Spleen (tissue), 7 donors: ENCODE data around the gene TPD52L2.

Experiments used
- CTCF ChIP-seq, 11 experiments: fragments of 200-600 bp in 7 of 11; fragments of 450-650 bp in 4 of 11; sonication (generic) in 4 of 11; IDR thresholded peaks in 8 of 11; conservative IDR thresholded peaks in 3 of 11; 1 replicate in 7 of 11; 2 replicates in 4 of 11; pipeline versions ENCODE4 v1.4.0 to v1.8.0; 2016 to 2021; ENCODE audit warnings: antibody characterized with exemption in 11 of 11, inconsistent platforms in 4 of 11, mild to moderate bottlenecking in 1 of 11
- POLR2A ChIP-seq, 3 donors: fragments of 450-650 bp; IDR thresholded peaks; one replicate each; pipeline ENCODE4 v1.5.1; 2017; ENCODE audit warnings: antibody characterized with exemption in 3 of 3, mild to moderate bottlenecking in 1 of 3
- donor health status: DM: no; HTN: no; CAD: no; lungs with moderate emphysema.
- donor health status: DM: no; HTN: no; CAD: no.
- donor health status: DM: no; HTN: no; CAD: no.

GRCh38 chr20:63856098-63856511, 9.0 kb upstream of the TPD52L2 start:
- TF ChIP-seq CTCF (IDR thresholded peaks at IDR 0.05 in 8 of 11, conservative IDR thresholded peaks at IDR 0.05 in 3 of 11): no peak
- TF ChIP-seq POLR2A (IDR thresholded peaks at IDR 0.05): no peak
